GM12874 (cell line): Measurements from ENCODE around the gene KLRB1.

Experiments
- CTCF ChIP-seq: IDR thresholded peaks from 2 replicates; pipeline ENCODE4 v1.5.1; 2011; ENCODE audit warnings: low read depth, mild to moderate bottlenecking, control low read depth, low read length, moderate library complexity; ENCODE audit not compliant: insufficient read depth

KLRB1 gene

GRCh38 chr12:9646794-9647781, 39.4 kb upstream of the KLRB1 start:
- no peak for TF ChIP-seq CTCF

- TF ChIP-seq CTCF: no peak
Observed at GRCh38 chr12:9643266-9643660, 35.5 kb upstream of the KLRB1 start.

GRCh38 chr12:9642606-9643265, 35.0 kb upstream of the KLRB1 start:
- no peak for TF ChIP-seq CTCF

- TF ChIP-seq CTCF: no peak
Observed at GRCh38 chr12:9640024-9640423, 32.3 kb upstream of the KLRB1 start.

GRCh38 chr12:9636851-9637206, 29.1 kb upstream of the KLRB1 start:
- TF ChIP-seq CTCF: peak; percentile 11; the same call in 1 of the 2 replicates

GRCh38 chr12:9636150-9636850, 28.6 kb upstream of the KLRB1 start:
- TF ChIP-seq CTCF: no peak
